Suprapubic skin (tissue), 3 donors: ENCODE measurements around the gene GALNT2.

Experiments
- CTCF ChIP-seq, 2 donors: fragments of 200-600 bp in 1 of 2; fragments of 450-650 bp in 1 of 2; sonication (generic) in 1 of 2; IDR thresholded peaks; one replicate each; pipeline ENCODE4 v1.5.1; 2016 to 2019; ENCODE audit warnings: antibody characterized with exemption in 2 of 2, mild to moderate bottlenecking in 1 of 2, moderate library complexity in 1 of 2
- POLR2AphosphoS5 ChIP-seq, 3 donors: sonication (generic); formaldehyde crosslinking; IDR thresholded peaks; one replicate each; pipeline ENCODE4 v1.6.1; 2017; ENCODE audit warnings: antibody characterized with exemption in 3 of 3

DNA sequence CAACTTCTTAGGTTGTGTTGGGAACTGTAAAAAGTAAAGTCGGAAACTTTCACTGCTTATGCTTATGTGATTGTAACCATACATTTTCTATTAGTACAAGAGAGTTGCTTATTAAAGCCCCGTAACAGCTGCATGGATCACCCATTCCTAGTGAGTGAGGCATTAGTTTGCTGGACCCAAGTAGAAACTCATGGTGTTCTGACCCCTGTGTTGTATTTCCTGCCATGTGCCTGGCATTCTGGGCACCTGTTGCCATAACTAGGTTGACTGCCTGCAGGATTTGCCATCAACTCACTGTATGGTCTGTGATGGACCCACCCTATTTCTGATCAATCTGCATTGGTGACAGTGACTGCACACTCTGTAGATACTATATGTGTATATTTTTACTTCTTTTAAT, 186.1 kb downstream of the GALNT2 start:
- TF ChIP-seq CTCF (IDR thresholded peaks at IDR 0.05), result no peak
- TF ChIP-seq POLR2AphosphoS5 (IDR thresholded peaks at IDR 0.05), result no peak
